HG03139 (cell line): ENCODE results near the gene C3orf80.
"Not testable (repeated sequence)": the region's sequence is repeated elsewhere in the genome, so short reads cannot be mapped to it uniquely, and the experiment has no call there.

Experiments used
- ATAC-seq: cut with Tn5 transposase; IDR thresholded peaks from one replicate; pipeline ENCODE4 v1.9.1; 2021; ENCODE audit not compliant: unreplicated experiment

C3orf80 gene

GRCh38 chr3:160225176-160226025, at the start of gene C3orf80:
Gene C3orf80 (plus strand): TSS chr3:160225422. CDS start chr3:160225636, 214 bp downstream.
- ATAC-seq, result peak; percentile 83

- ATAC-seq, result no peak
Measured at GRCh38 chr3:160176923-160177322, 48.3 kb upstream of the C3orf80 start.

GRCh38 chr3:160178661-160179060, 46.6 kb upstream of the C3orf80 start:
- not testable (repeated sequence) for ATAC-seq

- ATAC-seq, result not testable (repeated sequence)
Measured at GRCh38 chr3:160179403-160179802, 45.8 kb upstream of the C3orf80 start.

- no peak for ATAC-seq
Measured at GRCh38 chr3:160179906-160180305, 45.3 kb upstream of the C3orf80 start.

GRCh38 chr3:160180581-160181216, 44.5 kb upstream of the C3orf80 start:
- ATAC-seq, result no peak

- ATAC-seq, result no peak
Measured at GRCh38 chr3:160183345-160184076, 41.7 kb upstream of the C3orf80 start.

- no peak for ATAC-seq
Measured at GRCh38 chr3:160184655-160185054, 40.6 kb upstream of the C3orf80 start.

GRCh38 chr3:160185751-160186150, 39.5 kb upstream of the C3orf80 start:
- ATAC-seq, result no peak

- ATAC-seq, result no peak
Measured at GRCh38 chr3:160187288-160187687, 37.9 kb upstream of the C3orf80 start.

GRCh38 chr3:160192310-160193029, 32.8 kb upstream of the C3orf80 start:
- no peak for ATAC-seq

- no peak for ATAC-seq
Measured at GRCh38 chr3:160193644-160194192, 31.5 kb upstream of the C3orf80 start.

GRCh38 chr3:160194438-160194837, 30.8 kb upstream of the C3orf80 start:
- ATAC-seq, result no peak

GRCh38 chr3:160195106-160195505, 30.1 kb upstream of the C3orf80 start:
- no peak for ATAC-seq

GRCh38 chr3:160196511-160197104, 28.6 kb upstream of the C3orf80 start:
- no peak for ATAC-seq

GRCh38 chr3:160199108-160199507, 26.1 kb upstream of the C3orf80 start:
- no peak for ATAC-seq

GRCh38 chr3:160200353-160200752, 24.9 kb upstream of the C3orf80 start:
- no peak for ATAC-seq

- not testable (repeated sequence) for ATAC-seq
Measured at GRCh38 chr3:160204396-160205011, 20.7 kb upstream of the C3orf80 start.

- no peak for ATAC-seq
Measured at GRCh38 chr3:160205606-160206005, 19.6 kb upstream of the C3orf80 start.

- no peak for ATAC-seq
Measured at GRCh38 chr3:160210341-160210740, 14.9 kb upstream of the C3orf80 start.
